NOMO-1 treated with DMSO at 0.1 percent for 48 hours (cell line): ENCODE data around the gene LRMDA.

ENCODE experiments used
- DNase-seq: peaks from one replicate; lab custom pipeline; 2025; ENCODE audit not compliant: unreplicated experiment; lab: John Stamatoyannopoulos, UW

Gene LRMDA

GRCh38 chr10:75443362-75443761 lies 11.9 kb downstream of the LRMDA start:
- DNase-seq, result no peak

DNA sequence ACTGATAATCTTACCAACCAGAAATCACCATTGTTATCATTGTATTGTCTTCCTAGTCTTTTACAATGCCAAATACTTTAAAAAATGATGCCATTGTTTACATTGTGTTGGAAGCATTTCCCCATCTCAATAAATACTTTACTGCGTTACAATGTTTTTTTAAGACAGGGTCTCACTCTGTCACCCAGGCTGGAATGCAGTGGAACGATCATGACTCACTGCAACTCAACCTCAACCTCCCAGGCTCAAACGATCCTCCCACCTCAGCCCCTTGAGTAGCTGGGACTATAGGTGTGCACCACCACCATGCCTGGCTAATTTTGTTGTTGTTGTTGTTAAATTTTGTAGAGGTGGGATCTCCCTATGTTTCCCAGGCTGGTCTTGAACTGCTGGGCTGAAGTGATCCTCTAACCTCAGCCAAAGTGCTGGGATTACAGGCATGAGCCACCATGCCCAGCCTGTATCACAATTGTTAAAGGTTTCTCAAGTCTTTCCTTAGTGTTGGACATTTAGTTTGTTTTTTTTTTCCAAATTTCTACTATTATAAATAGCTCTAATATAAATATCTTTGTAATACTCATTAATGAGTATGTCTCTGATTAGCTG lies 13.5 kb downstream of the LRMDA start:
- DNase-seq, result no peak

DNA sequence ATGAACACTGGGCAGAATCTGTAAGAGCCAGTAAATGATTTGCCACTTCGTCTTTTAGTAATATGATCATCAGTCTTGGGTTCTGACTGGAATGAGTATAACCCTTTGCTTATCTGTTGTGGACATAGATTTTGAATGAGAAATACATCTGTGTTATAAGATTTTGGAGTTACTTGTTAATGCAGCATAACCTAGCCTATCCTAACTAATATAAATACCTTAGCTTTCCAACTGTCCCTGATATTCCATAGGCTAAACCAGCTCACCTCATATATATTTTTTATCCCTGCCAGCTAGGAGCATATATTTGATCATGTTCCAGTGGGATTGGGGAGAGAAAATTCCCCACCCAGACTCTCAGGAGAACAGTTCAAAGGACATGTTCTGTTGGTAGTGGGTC lies 15.1 kb downstream of the LRMDA start:
- no peak for DNase-seq

GRCh38 chr10:75448166-75448565 lies 16.7 kb downstream of the LRMDA start:
- DNase-seq, result no peak

- no peak for DNase-seq
These were observed 18.1 kb downstream of the LRMDA start for GRCh38 chr10:75449382-75450074.

DNA sequence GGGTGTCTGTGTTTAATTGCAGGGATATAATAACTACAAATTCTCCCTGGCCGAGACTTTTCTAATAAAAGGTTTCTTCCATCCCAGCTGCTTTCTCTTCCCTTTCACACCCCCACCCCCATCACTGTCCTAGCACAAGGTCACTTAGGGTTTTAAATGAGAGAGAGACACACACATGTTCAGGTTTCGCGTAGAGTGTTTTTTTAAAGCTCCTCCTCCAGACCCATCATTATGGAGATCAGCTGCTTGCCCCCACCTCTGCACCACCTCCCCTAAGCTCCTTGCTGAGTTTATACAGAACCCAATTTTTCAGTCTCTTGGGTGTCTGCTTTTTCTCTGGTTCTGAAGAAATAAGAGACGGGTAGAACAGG lies 18.6 kb downstream of the LRMDA start:
- DNase-seq, result no peak

GRCh38 chr10:75450644-75451640 lies 19.5 kb downstream of the LRMDA start:
- no peak for DNase-seq

DNA sequence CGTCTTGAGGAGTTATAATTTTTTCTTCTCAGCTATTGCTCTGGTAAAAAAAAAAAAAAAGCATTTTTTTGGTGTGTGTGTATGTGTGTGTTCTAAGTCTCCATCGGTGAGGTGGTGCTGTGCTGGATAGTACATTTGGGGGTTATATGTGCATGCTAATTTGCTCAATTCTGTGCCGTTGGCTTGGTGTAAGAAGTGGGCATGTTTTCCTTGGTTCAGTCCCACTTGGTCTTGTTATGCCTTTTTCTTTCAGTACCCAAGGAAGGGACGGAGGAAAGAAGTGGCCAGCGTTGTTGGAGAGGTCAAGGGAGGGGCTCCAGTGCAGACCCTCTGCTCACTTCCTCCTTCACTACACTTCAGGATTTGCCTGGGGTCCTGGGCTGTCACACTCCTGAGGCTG lies 20.4 kb downstream of the LRMDA start:
- no peak for DNase-seq

GRCh38 chr10:75452997-75453396 lies 21.6 kb downstream of the LRMDA start:
- DNase-seq, result no peak

GRCh38 chr10:75456122-75456521 lies 24.7 kb downstream of the LRMDA start:
- no peak for DNase-seq

DNA sequence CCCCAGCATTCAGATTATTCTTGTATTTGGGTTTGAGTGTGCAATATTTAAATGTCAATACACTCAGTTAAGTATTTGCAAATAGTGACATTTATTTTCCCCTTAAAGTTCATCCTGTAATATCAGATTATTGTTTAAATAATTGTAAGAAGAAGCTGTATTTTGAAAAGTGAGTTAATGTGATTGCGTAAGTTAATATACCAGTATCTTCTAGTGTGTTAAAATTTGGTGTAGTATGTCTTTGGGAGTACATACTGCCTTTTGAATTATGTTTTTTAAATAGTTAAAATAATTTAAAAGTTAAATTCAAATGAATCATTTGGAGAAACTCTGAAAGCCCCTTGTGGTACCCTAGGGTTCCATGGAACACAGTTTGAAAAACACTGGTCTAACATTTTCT lies 28.6 kb downstream of the LRMDA start:
- no peak for DNase-seq

GRCh38 chr10:75461672-75462649 lies 30.5 kb downstream of the LRMDA start:
- DNase-seq, result no peak

- no peak for DNase-seq
These were observed 31.4 kb downstream of the LRMDA start for GRCh38 chr10:75462865-75463264.

DNA sequence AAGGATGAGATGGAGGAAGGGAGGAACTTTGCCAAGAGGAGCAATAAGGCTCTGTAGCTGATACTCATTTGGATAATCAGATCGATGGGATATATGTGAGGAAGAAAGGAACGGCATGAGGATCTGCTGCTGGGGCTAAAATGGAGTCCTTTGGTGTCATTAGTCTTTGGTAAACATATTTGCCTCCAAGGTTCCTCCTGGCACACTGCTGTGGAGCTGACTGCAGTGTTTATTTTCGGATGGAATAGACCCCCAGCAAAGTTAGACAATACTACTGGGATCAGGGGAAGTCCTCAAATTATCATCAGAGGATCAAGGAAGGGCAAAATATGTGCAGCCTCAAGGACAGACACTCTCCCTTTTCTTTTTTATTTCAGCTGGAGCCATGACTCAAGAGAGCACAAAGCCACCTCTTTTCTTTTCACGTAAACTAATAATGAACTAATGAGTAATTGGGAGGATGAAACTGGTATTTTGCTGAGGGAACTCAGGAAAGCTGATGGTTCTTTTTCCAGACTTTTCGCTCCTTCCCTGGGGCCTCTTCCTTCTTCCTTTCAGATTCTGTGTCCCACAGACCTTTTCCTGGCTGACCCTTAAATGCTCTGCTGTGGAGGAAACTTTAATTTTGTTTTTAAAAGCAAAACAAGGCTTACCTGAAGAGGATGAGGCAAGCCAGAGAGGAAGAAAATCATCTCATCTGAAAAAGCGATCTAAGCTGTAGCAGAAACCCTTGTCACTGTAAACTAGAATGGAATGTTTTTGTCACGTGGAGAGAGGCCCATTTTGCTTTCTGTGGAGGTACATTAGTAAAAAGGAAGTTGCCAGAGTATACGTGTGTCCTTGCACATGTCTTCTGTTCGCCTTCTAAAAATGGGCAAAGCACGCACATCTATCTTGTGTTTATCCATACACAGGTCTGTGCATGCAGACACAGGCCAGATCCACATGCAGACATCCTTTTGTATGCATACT lies 33.3 kb downstream of the LRMDA start:
- DNase-seq, result peak; percentile 65

- DNase-seq, result no peak
These were observed 34.0 kb downstream of the LRMDA start for GRCh38 chr10:75465450-75465827.

GRCh38 chr10:75466001-75466400 lies 34.6 kb downstream of the LRMDA start:
- no peak for DNase-seq

- DNase-seq, result no peak
These were observed 35.5 kb downstream of the LRMDA start for GRCh38 chr10:75466886-75467285.

- no peak for DNase-seq
These were observed 37.2 kb downstream of the LRMDA start for GRCh38 chr10:75468612-75469005.

DNA sequence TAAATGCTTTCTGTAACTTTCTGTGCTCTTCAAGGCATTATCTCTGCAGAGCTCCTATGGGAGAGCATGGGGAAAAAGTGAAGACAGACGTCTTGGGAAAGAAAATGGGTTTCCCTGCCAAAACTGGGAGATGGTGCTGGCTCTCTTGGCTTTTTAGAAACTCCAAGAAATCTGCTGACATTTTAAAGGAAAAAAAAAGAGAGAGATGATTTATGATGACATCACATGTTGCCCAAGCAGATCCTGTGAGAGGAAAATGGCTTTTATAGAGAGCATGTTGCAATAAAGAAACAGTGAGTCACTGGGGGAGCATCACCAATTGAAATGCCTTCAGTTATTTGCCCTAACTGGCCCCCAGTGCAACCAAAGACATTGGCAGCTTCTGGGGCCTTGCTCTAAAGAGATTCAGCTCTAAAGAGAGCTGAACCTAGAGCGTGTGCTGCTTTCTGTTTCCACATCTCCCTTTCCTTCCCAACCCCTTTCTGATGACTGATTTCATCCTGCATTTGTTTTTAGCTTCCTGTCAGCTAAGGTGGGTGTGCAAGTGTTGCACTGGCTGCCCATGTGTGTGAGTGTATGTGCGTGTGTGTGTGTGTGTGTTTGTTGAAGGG lies 37.7 kb downstream of the LRMDA start:
- DNase-seq, result peak; percentile 97
